ENCODE data around the gene SPIN1. TPM values are rescaled to one million over a fixed set of nuclear protein-coding genes. Genes with fewer than 3 reads are reported as not detected.

Gene SPIN1
- total and polyA plus RNA-seq, 2 experiments from 2014 or later: 59.8 to 119 TPM

DNA sequence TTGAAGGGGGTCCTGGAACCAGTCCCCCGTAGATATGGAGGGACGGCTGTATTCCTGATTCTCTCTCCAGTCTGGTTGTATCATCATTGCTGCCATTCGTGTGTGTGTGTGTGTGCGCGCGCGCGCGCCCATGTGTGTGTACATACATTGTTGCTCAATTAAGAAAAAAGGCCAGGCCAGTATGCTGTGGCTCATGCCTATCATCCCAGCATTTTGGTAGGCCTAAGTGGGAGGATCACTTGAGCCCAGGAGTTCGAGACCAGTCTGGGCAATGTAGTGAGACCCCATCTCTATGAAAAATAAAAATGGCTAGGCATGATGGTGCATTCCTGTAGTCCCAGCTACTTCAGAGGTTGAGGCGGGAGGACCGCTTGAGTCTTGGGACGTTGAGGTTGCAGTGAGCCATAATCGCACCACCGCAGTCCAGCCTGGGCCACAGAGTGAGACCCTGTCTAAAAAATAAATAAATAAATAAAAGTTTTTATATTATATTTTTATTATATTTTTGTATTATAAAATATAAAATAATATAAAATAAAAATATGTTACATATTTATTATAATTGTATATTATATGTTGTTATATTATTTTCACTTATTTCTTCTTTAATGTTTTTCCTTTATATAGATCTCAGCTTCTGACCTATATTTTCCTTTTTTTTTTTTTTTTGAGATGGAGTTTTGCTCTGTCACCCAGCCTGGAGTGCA lies 53.2 kb downstream of the SPIN1 start:
- no peak overlapping the region for H2AFZ ChIP-seq
- H3K27me3 ChIP-seq: no peaks in the 10 kb centered on the region
- H3K4me1 ChIP-seq (ENCODE audit: insufficient read depth): peaks cover 8% of the 10 kb centered on the region
- over 99% methylated on average over 15 of the region's 15 CpGs for whole genome bisulfite sequencing (ENCODE audit: low lambda C conversion rate, missing lambda C conversion rate)
- peaks cover 95% of the 10 kb centered on the region for H3K79me2 ChIP-seq
- no peak for DNase-seq (ENCODE audit: low spot score)
- no peak overlapping the region for H3K4me3 ChIP-seq
- H4K20me1 ChIP-seq (ENCODE audit: insufficient read depth, poor library complexity, severe bottlenecking): peaks cover 39% of the 10 kb centered on the region
- TF ChIP-seq EZH2phosphoT487 (IDR thresholded peaks at IDR 0.05; ENCODE audit: low read depth, severe bottlenecking, unreplicated experiment): no peak
- TF ChIP-seq, protein P1, sequence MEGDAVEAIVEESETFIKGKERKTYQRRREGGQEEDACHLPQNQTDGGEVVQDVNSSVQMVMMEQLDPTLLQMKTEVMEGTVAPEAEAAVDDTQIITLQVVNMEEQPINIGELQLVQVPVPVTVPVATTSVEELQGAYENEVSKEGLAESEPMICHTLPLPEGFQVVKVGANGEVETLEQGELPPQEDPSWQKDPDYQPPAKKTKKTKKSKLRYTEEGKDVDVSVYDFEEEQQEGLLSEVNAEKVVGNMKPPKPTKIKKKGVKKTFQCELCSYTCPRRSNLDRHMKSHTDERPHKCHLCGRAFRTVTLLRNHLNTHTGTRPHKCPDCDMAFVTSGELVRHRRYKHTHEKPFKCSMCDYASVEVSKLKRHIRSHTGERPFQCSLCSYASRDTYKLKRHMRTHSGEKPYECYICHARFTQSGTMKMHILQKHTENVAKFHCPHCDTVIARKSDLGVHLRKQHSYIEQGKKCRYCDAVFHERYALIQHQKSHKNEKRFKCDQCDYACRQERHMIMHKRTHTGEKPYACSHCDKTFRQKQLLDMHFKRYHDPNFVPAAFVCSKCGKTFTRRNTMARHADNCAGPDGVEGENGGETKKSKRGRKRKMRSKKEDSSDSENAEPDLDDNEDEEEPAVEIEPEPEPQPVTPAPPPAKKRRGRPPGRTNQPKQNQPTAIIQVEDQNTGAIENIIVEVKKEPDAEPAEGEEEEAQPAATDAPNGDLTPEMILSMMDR (IDR thresholded peaks at IDR 0.05; ENCODE audit: poor library complexity): no peak
- no peak for TF ChIP-seq EZH2 (IDR thresholded peaks at IDR 0.05; ENCODE audit: borderline replicate concordance)
- no peaks in the 10 kb centered on the region for H3K9me3 ChIP-seq (ENCODE audit: low read depth)
- no peaks in the 10 kb centered on the region for H3K9me2 ChIP-seq (replicated peaks; ENCODE audit: insufficient read depth)
- H3K4me2 ChIP-seq: no peak overlapping the region
- H3K36me3 ChIP-seq (replicated peaks; ENCODE audit: insufficient read depth, low read depth): no peaks in the 10 kb centered on the region
- H3K27ac ChIP-seq: no peak overlapping the region

DNA sequence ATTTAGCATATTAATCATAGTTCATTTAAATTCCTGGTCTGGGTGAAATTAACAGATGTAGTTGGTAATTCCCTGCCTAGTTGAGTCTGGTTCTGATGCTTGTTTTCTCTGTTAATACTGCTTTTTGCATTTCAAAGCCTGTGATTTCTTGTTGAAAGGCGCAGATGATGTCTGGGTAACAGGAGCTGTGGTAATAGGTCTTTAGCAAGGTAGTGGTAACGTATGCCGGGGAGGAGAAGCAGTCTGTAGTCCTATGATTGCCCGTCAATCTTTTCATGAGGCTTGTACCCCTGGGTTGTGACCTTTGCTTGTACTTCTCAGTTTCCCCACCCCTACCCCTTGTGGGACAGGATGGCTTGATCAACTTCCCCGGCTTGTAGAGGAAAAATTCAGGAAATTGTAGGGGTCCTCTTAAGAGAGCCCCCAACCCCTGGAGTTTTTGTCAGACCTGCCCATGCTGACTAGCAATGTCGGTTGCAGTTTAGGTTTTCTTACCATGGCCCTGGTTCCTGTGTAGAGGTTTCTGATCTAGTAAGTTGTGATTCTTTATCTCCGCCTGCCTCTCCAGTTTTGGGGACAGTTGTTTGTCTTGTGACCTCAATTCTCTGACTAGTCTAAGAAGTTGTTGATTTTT lies 55.4 kb downstream of the SPIN1 start:
- peaks cover 99% of the 10 kb centered on the region for H3K79me2 ChIP-seq
- 76% methylated on average over 7 of the region's 7 CpGs for WGBS (ENCODE audit: low lambda C conversion rate, missing lambda C conversion rate)
- no peak overlapping the region for H3K4me2 ChIP-seq

DNA sequence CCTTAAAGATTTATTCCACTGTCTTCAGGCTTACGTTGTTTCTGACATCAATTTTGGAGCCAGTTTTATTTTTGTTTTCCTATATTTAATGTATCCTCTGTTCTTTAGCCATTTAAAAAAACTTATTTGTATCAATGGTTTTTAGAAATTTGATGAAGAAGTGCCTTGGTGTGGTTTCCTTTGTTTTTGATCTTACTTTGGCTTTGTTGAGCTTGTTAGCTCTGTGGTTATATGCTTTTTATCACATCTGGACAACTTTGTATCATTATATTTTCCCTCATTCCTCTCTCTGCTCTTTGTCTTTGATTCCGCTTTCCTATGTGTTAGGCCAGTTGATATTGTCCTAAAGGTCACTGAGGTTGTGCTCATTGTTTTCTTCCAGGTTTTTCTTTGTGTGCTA lies 58.5 kb downstream of the SPIN1 start:
- WGBS (ENCODE audit: low lambda C conversion rate, missing lambda C conversion rate): 98% methylated on average over 2 of the region's 2 CpGs

More for the DNA sequence above, 55.4 kb downstream of the SPIN1 start:
- no peak for DNase-seq (ENCODE audit: low spot score)
- no peak overlapping the region for H3K4me3 ChIP-seq
- no peaks in the 10 kb centered on the region for H3K36me3 ChIP-seq (replicated peaks; ENCODE audit: insufficient read depth, low read depth)
- TF ChIP-seq EZH2 (IDR thresholded peaks at IDR 0.05; ENCODE audit: borderline replicate concordance) (no peak), EZH2phosphoT487 (IDR thresholded peaks at IDR 0.05; ENCODE audit: low read depth, severe bottlenecking, unreplicated experiment) (no peak)
- H3K27me3 ChIP-seq: no peaks in the 10 kb centered on the region
- H2AFZ ChIP-seq: no peak overlapping the region
- no peaks in the 10 kb centered on the region for H3K4me1 ChIP-seq (ENCODE audit: insufficient read depth)
- no peak overlapping the region for H3K27ac ChIP-seq
- peaks cover 43% of the 10 kb centered on the region for H4K20me1 ChIP-seq (ENCODE audit: insufficient read depth, poor library complexity, severe bottlenecking)
- no peaks in the 10 kb centered on the region for H3K9me3 ChIP-seq (ENCODE audit: low read depth)
- H3K9me2 ChIP-seq (replicated peaks; ENCODE audit: insufficient read depth): no peaks in the 10 kb centered on the region

More for the DNA sequence above, 58.5 kb downstream of the SPIN1 start:
- TF ChIP-seq EZH2 (IDR thresholded peaks at IDR 0.05; ENCODE audit: borderline replicate concordance) (no peak), EZH2phosphoT487 (IDR thresholded peaks at IDR 0.05; ENCODE audit: low read depth, severe bottlenecking, unreplicated experiment) (no peak)
- TF ChIP-seq, protein P1 (IDR thresholded peaks at IDR 0.05; ENCODE audit: poor library complexity): no peak
- Histone ChIP-seq H3K4me3 (no peak overlapping the region), H2AFZ (no peak overlapping the region), H3K9me2 (replicated peaks; ENCODE audit: insufficient read depth) (no peaks in the 10 kb centered on the region), H3K4me2 (no peak overlapping the region), H3K27me3 (no peaks in the 10 kb centered on the region), H3K4me1 (ENCODE audit: insufficient read depth) (no peaks in the 10 kb centered on the region), H3K27ac (no peak overlapping the region), H3K9me3 (ENCODE audit: low read depth) (no peaks in the 10 kb centered on the region), H3K36me3 (replicated peaks; ENCODE audit: insufficient read depth, low read depth) (no peaks in the 10 kb centered on the region), H4K20me1 (ENCODE audit: insufficient read depth, poor library complexity, severe bottlenecking) (peaks cover 43% of the 10 kb centered on the region), H3K79me2 (peaks cover 98% of the 10 kb centered on the region)
- no peak for DNase-seq (ENCODE audit: low spot score)

All from hepatocyte (in vitro differentiated cells).